GM12892 (cell line): ENCODE results near the gene CCDC188.

ENCODE experiments used
- POLR2A ChIP-seq: IDR thresholded peaks from 2 replicates; pipeline ENCODE4 v1.6.1; 2011; ENCODE audit warnings: low read depth, low read length, control low read depth
- POLR2AphosphoS5 ChIP-seq: IDR thresholded peaks from 2 replicates; pipeline ENCODE4 v1.6.1; 2011; ENCODE audit warnings: low read depth, low read length, control low read depth
- TAF1 ChIP-seq: IDR thresholded peaks from 2 replicates; pipeline ENCODE4 v1.6.1; 2011; ENCODE audit warnings: low read depth, mild to moderate bottlenecking, control low read depth, low read length, borderline replicate concordance

- no peak for TF ChIP-seq POLR2AphosphoS5
- no peak for TF ChIP-seq POLR2A
- TF ChIP-seq TAF1: no peak
Measured at GRCh38 chr22:20101638-20102037, 49.2 kb downstream of the CCDC188 start.
